C1 segment of cervical spinal cord (tissue), 14 donors: ENCODE measurements around the gene SNTB2.

Source experiments
- DNase-seq, 14 donors: peaks; one replicate each; lab custom pipeline; 2025; lab: John Stamatoyannopoulos, UW

Gene SNTB2

GRCh38 chr16:69180011-69180338 is 7.0 kb upstream of the SNTB2 start:
- no peak for DNase-seq

- DNase-seq: no peak
These were observed 4.1 kb upstream of the SNTB2 start for GRCh38 chr16:69182730-69183416.

GRCh38 chr16:69187446-69188235 is 677 bp downstream of the SNTB2 start:
- DNase-seq: peak in 11 of 14 donors; percentile 10 to 65 (median 36)

GRCh38 chr16:69188236-69188549 is 1.2 kb downstream of the SNTB2 start:
- peak in 3 of 14 donors; percentile 29 to 42 (median 33) for DNase-seq

GRCh38 chr16:69188716-69189115 is 1.8 kb downstream of the SNTB2 start:
- peak in 1 of 14 donors; percentile 25 for DNase-seq

- DNase-seq: no peak
These were observed 3.2 kb downstream of the SNTB2 start for GRCh38 chr16:69190046-69190588.

- no peak for DNase-seq
These were observed 3.6 kb downstream of the SNTB2 start for GRCh38 chr16:69190598-69190997.

- DNase-seq: no peak
These were observed 4.2 kb downstream of the SNTB2 start for GRCh38 chr16:69191136-69191535.

- DNase-seq: no peak
These were observed 6.9 kb downstream of the SNTB2 start for GRCh38 chr16:69193855-69194254.

- no peak for DNase-seq
These were observed 7.5 kb downstream of the SNTB2 start for GRCh38 chr16:69194488-69194887.

GRCh38 chr16:69195369-69196029 is 8.5 kb downstream of the SNTB2 start:
- DNase-seq: no peak

- DNase-seq: no peak
These were observed 10.6 kb downstream of the SNTB2 start for GRCh38 chr16:69197573-69197972.

GRCh38 chr16:69199382-69199781 is 12.4 kb downstream of the SNTB2 start:
- DNase-seq: peak in 1 of 14 donors; percentile 4

GRCh38 chr16:69201291-69201690 is 14.3 kb downstream of the SNTB2 start:
- no peak for DNase-seq

GRCh38 chr16:69201787-69202186 is 14.8 kb downstream of the SNTB2 start:
- no peak for DNase-seq

- no peak for DNase-seq
These were observed 17.2 kb downstream of the SNTB2 start for GRCh38 chr16:69204172-69204571.

GRCh38 chr16:69209735-69210134 is 22.8 kb downstream of the SNTB2 start:
- no peak for DNase-seq

- no peak for DNase-seq
These were observed 30.5 kb downstream of the SNTB2 start for GRCh38 chr16:69217433-69217832.

GRCh38 chr16:69219279-69219678 is 32.3 kb downstream of the SNTB2 start:
- no peak for DNase-seq

GRCh38 chr16:69223882-69224281 is 36.9 kb downstream of the SNTB2 start:
- no peak for DNase-seq

GRCh38 chr16:69225121-69225520 is 38.2 kb downstream of the SNTB2 start:
- DNase-seq: no peak

GRCh38 chr16:69233124-69233523 is 46.2 kb downstream of the SNTB2 start:
- no peak for DNase-seq

GRCh38 chr16:69234460-69234859 is 47.5 kb downstream of the SNTB2 start:
- no peak for DNase-seq
